NCI-H2227 (cell line): ENCODE results near the gene MRPS18B.

Source experiments
- DNase-seq: peaks from one replicate; lab custom pipeline; 2025; ENCODE audit not compliant: unreplicated experiment; lab: John Stamatoyannopoulos, UW

Gene MRPS18B

DNA sequence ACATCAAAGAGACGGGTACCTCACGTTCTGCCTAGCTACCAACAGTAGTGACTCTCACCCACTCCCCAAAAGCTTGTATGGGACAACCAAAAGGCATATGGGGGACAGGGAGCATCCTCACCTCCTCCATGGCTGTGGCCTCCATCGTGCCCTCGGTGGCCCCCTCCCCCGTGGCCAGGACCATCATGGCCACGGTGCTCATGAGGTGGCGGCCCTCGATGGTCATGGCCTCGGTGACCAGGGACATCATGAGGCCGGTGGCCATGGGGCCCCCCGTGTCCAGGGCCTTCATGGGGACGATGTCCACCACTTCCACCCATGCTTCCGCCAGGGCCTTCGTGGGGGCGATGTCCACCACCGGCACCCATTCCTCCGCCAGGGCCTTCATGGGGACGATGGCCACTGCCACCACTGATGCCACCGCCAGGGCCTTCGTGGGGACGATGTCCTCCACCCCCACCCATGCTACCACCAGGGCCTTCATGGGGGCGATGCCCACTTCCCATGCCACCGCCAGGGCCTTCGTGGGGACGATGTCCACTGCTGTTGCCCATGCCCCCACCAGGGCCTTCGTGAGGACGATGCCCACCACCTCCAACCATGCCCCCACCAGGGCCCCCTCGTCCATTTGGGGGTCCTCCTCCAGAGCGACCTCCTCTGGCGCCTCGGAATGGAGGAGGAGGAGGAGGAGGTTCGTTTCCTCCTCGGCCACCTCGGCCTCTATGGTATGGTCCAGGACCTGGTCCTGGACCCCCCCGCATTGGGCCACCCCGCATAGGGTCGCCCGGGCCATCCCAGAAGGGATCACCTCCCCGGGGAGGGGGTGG, 15.6 kb upstream of the MRPS18B start:
- no peak for DNase-seq

DNA sequence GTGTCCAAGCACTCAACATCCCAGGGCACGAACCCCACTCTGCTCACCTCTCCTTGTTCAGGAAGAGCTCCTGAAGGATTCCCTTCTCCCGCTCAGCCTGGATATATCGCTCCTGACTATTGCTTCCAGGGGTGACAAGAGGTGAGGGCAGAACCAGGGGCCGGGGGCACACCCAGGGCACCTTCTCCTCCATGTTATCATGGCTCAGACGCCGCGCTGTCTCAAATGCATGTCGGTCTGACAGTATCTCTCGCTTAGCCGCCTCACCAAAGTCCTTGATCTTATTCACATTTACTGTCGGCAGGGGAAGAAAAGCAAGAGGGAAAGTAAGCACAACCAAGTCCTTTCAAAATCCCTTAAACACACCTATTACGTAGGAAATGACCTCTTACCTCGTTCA, 13.7 kb upstream of the MRPS18B start:
- no peak for DNase-seq

GRCh38 chr6:30610065-30610464, 7.6 kb upstream of the MRPS18B start:
- no peak for DNase-seq

- no peak for DNase-seq
Measured at GRCh38 chr6:30611150-30611855, 6.3 kb upstream of the MRPS18B start.

- DNase-seq = no peak
Measured at GRCh38 chr6:30611856-30612194, 5.8 kb upstream of the MRPS18B start.

- DNase-seq = peak; percentile 30
Measured at GRCh38 chr6:30612213-30612612, 5.4 kb upstream of the MRPS18B start.

GRCh38 chr6:30612687-30613248, 4.9 kb upstream of the MRPS18B start:
- DNase-seq = no peak

DNA sequence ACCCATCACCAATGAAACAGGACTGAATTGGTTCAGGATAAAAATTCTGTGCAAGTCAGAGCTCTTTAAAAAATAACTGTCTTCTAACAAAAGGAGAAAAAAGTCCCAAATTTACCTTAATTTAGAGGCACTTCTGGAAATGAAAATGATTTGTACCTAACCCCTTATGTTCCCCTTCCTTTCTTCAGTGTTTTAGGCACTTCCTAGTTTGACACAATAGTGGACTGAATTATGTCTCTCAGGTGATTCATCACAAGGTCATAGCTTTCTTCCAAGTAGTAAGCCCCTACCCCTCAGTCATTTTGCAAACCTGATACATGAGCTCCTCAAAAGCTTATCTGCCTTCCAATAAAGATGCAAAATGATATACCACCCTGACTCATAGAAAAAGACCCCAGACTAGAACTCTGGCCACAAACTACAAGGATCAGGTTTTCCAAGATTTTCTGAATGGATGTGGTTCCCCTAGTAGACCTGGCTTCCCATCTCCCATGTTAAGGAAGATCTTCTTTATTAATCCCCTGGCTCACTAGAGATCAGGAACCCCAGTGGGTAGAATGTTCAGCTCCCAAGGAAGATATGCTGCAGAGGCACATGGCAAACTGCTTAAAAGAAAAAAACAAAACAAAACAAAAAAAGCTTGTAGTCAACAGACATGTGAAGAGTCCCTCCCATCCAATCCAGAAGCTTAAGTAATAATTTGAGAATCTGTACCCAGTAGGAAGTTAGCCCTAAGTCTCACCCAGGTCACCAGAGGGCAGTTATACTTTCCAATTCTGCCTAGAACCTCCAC, 4.2 kb upstream of the MRPS18B start:
- DNase-seq = no peak

DNA sequence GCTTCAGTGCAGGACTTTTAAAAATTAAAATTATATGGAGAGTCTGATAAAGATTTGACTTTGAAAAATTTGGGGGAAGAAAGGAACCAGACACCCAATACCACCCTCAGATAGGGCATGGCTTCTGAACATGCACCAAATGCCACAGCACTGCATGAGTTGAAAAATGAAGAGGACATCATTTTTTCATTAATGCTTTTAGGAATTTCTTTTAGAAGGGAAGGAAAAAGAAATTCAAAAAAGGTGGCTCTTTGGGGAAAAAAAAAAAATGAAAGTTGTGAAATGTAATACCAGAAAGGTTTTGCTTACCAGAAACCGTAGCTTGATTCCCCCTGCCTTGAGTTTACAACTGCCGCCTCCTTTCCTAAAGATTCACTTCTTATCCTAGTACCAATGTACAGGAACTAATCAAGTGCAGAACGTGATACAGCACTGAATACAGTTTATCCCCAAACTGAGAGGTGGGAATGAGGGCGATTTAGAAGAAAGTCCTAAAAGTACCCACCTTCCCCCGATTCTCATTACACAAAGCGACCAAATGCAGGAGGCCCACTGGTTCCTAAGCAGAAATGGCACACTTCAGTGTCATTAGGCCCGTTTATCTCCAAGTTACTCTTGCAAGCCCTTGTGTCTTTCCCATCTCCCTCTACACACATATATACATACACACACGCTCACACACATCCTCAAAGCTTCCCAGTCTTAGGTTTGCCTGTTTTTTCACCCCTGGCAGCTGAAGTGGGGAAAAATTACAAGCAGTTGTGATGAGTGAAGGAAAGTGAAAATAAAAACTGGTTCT, 3.4 kb upstream of the MRPS18B start:
- peak; percentile 59 for DNase-seq

DNA sequence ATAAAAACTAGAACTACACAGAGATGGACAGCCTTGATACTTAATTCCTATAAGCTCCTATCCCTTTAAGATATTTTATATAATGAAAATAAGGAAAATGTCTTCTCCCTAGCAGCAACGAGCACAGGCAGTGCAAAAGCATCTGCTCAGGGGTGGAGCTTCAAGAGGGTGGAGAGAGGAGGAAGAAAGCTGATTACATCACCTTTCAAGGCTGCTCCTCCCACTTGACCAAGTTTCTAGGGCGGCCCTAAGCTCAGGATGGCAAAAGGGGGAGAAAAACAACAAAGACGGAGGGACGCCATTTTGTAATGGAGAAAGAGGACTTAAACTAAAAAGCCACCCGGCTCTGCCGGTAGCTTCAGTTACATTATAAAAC, 2.8 kb upstream of the MRPS18B start:
- DNase-seq = peak; percentile 98

DNA sequence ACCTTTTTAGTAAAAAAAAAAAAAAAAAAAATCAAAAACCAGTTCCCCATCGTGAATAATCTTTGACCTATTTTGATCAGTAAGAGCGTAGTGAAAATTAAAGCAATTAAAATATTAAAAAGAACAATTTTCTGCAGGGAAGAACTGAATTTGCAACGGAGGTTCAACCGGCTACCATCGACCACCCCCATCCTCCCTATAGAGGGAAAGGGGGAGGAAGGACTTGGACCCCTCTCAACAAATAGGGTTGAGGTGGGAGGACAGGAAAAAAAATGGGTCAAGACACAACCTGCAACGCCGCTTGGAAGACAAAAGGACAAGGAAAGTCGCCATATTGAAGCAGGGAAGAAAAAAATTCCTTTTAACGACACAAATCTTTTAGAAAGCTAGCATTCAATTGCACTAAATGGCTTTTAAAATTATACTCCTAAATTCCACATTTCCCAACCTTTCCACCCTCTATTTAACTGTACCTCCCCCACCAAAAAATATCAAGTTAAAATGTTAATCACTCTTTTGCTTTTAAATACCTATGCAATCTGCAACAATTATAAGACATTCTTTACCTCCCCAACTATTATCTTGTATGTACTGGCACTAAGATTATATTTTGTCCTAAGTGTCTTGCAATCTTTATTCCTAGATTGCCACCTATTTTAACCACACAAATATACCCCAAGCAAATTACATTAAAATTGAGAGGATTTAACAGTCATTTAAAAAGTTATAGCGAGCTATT, 2.3 kb upstream of the MRPS18B start:
- peak; percentile 82 for DNase-seq

DNA sequence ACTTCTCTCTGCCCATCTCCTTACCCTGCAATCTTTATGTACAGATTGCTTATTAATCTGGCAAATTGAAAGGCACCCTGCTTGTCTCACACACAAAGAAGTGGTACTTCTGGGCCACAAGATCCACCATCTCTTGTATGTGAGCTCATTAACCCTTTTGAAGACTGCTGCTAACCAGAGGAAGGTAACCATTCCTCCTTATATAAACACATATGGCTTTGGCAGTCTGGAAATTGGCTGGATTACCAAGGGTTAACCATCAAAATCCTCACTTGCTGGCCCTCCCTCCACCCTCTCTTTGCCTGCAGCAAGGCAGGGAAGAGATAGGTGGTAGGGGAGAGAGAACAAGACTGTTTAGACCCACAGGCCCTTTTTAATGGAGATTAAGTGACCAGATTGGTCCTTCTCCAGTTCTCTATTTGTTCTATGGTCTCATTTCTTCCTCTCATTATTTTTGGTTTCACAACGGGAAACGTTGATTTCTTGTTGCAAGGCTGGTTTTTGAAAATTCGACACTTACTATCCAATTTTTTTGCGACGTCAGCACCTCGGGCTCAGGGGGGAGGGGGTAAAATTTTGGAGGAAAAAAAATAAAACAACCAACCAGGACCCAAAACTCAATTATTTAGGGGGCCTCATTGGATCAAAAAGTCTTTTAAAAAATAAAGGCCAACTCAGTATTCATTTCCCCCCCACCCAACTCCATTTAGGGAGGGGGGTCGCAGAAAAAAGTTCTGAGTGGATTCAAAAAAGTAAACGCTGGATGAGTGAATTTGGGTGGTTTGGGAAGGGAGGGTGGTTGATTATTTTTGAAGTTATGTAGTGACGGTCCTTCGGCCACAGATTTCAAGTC, 1.5 kb upstream of the MRPS18B start:
- DNase-seq = peak; percentile 75

DNA sequence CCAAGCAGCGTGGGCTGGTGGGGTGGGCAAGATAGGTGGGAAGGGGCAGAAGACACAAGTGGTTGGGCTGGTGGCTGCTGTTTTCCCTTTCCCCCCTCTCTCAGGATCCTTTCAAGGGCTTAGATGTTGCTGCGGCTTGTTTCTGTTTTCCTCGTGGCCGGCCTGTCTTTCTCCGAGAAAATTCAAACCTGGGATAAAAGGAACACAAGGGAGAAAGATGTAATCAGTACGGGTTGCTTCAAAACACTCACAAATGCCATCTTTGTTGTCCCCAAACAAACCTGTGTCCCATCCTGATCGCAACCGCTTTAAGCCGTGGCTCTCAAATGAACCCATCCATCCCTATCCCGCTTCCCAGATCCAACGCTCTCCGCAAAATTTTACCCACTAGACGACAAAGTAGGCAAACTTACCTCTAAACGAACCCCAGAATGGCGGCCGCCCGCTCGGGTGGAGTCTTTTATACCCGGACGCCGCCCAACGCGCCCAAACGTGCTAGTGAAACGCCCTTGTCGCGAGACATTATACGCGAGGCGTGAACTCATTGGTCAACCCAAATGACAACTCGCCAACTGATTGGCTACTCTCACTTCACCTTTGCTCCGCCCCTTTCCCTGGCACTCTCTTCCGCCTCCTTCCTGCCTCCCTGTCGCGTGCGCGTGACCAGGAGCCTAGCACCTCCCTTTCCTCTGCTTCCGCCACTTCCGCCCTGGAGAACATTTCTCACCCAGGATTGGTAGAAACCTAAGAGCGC, 652 bp upstream of the MRPS18B start, which contains the start of gene PPP1R10:
Gene PPP1R10 (minus strand): TSS at position 433 of the 754 bp plus-strand sequence. CDS start 7,299 bp downstream, outside the sequence.
- peak; percentile 100 for DNase-seq

GRCh38 chr6:30618270-30618797, 694 bp downstream of the MRPS18B start:
- no peak for DNase-seq

DNA sequence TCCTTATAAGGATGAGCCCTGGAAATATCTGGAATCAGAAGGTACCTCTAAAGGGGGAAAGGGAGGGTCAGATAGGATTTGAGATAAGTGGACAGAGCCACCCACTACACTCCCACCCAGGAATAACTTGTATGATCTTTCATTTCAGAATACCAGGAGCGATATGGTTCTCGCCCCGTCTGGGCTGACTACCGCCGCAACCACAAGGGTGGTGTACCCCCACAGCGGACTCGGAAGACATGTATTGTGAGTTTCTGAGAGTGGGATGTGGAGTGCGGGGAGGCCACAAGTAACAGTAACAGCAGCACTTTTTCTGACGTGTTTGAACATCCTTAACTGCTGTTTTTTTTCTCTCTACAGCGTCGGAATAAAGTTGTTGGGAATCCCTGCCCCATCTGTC, 1.9 kb downstream of the MRPS18B start:
- no peak for DNase-seq

- DNase-seq = no peak
Measured at GRCh38 chr6:30625511-30625910, 7.9 kb downstream of the MRPS18B start.

GRCh38 chr6:30626484-30627366, 9.1 kb downstream of the MRPS18B start, which contains the start of gene ATAT1:
Gene ATAT1, plus strand, starts transcription at chr6:30626874.
- DNase-seq = peak; percentile 94
